Neural cell (in vitro differentiated cells): Measurements from ENCODE around the gene RPL38.

Experiments used
- CTCF ChIP-seq: fragments of 450-650 bp; IDR thresholded peaks from 2 replicates; pipeline ENCODE4 v1.5.1; 2014; ENCODE audit warnings: antibody characterized with exemption, mild to moderate bottlenecking, moderate library complexity; ENCODE audit not compliant: poor library complexity, severe bottlenecking
- EZH2 ChIP-seq: fragments of 200-600, 300-800 bp; shearing (Covaris generic), sonication (generic); IDR thresholded peaks from 2 replicates; pipeline ENCODE4 v1.6.1; 2014; ENCODE audit warnings: antibody characterized with exemption, low read length, borderline replicate concordance, mild to moderate bottlenecking; ENCODE audit not compliant: insufficient read depth, poor library complexity, severe bottlenecking
- RAD21 ChIP-seq: fragments of 450-650 bp; conservative IDR thresholded peaks from 2 replicates; pipeline ENCODE4 v1.6.1; 2014; ENCODE audit warnings: antibody characterized with exemption, mild to moderate bottlenecking, moderate library complexity
- REST ChIP-seq: IDR thresholded peaks from 2 replicates; pipeline ENCODE4 v1.6.1; 2012; ENCODE audit warnings: borderline replicate concordance

DNA sequence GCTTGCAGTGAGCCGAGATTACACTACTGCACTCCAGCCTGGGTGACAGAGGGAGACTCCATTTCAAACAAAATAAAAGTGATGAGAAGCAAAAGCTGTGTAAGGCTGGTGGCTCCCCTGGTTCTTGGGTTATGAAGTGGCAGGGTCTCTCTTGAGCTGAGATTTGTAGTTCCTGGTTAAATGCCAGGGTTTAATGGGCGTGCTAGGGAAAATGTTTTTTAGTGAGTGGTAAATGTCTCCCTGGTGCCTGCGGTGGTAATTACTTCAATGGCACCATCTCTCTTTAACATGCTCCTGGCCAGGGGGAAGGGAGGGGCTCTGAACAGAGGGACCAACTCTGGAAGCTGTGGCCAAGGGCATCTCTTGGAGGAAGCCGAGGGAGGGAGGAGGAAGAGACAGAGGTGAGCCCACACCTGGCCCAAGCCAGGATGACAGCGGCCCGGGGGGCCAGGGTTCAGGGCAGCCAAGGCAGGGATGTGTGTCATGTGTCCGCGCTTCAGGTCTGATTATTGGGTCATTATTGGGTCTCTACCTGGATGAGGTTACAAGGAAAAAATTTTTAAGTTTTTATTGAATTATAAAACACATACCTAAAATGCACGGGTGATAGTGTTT, 17.8 kb upstream of the RPL38 start:
- no peak for TF ChIP-seq CTCF
- no peak for TF ChIP-seq EZH2
- no peak for TF ChIP-seq RAD21
- TF ChIP-seq REST, result no peak
